Measurements from ENCODE around the gene MYT1. TPM values are rescaled to one million over a fixed set of nuclear protein-coding genes. Genes with fewer than 3 reads are reported as not detected.
A peak's percentile ranks its signal among the peaks of the same experiment; 100 is the strongest.

The MYT1 gene
- polyA plus RNA-seq, 3 donors = not detected

DNA sequence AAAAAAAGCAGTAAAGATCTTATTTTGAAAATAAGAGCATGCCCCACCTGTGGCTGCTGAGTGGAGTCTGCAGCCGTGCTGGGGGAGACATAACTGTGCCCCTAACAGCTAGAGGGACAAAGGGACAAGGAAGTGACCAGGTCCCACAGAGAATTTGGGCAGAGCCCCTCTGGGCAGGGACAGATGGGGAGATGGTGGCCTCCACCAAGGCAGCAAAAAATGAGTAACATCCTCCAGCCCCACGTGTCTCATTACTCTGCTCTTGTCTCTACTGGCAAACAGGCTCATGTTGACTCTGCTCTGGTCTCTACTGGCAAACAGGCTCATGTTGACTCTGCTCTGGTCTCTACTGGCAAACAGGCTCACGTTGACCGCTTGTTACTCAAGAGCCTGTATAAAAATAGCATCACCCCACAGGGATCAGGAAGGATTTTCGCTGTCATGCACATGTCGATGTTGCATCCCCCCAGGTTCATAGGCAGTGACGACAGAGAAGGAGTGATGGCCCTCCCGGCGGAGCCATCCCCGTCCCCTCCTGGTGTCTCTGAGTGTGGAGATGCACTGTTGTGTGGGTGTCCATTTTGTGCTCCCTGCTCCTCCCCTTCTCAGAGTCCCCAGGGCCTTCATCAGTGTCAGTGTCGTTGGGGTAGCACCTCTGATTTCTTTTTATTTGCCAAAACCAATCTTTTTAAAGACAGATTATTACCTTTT, 74.0 kb downstream of the MYT1 start:
- H3K9me3 Mint-ChIP-seq = peaks cover 0 to 6% (median 2%) of the 10 kb centered on the region in 7 donors
- TF ChIP-seq, protein P1, sequence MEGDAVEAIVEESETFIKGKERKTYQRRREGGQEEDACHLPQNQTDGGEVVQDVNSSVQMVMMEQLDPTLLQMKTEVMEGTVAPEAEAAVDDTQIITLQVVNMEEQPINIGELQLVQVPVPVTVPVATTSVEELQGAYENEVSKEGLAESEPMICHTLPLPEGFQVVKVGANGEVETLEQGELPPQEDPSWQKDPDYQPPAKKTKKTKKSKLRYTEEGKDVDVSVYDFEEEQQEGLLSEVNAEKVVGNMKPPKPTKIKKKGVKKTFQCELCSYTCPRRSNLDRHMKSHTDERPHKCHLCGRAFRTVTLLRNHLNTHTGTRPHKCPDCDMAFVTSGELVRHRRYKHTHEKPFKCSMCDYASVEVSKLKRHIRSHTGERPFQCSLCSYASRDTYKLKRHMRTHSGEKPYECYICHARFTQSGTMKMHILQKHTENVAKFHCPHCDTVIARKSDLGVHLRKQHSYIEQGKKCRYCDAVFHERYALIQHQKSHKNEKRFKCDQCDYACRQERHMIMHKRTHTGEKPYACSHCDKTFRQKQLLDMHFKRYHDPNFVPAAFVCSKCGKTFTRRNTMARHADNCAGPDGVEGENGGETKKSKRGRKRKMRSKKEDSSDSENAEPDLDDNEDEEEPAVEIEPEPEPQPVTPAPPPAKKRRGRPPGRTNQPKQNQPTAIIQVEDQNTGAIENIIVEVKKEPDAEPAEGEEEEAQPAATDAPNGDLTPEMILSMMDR (IDR thresholded peaks at IDR 0.05) = no peak
- Histone ChIP-seq H3K27ac (ENCODE audit: low read depth in 1 of 2, low read length in 2 of 2) (no peak overlapping the region), H2AFZ (ENCODE audit: insufficient read depth, low read depth, low read length, poor library complexity, severe bottlenecking) (no peak overlapping the region), H3K4me2 (replicated peaks; ENCODE audit: extremely low read depth, low read length, poor library complexity, severe bottlenecking) (no peak overlapping the region), H3K36me3 (replicated peaks in 1 of 2; ENCODE audit: control insufficient read depth in 1 of 2, insufficient read depth in 2 of 2, low read length in 2 of 2) (no peaks in the 10 kb centered on the region), H3K4me1 (ENCODE audit: control insufficient read depth in 1 of 2, insufficient read depth in 2 of 2, low read length in 2 of 2) (no peaks in the 10 kb centered on the region), H3K27me3 (ENCODE audit: control insufficient read depth in 2 of 2, insufficient read depth in 2 of 2, low read length in 2 of 2) (no peaks in the 10 kb centered on the region), H3K9ac (ENCODE audit: insufficient read depth, low read length, poor library complexity, severe bottlenecking) (no peak overlapping the region), H4K20me1 (ENCODE audit: insufficient read depth, low read length) (no peaks in the 10 kb centered on the region), H3K4me3 (replicated peaks in 1 of 3; ENCODE audit: low read depth in 2 of 3, low read length in 3 of 3) (no peak overlapping the region), H3K9me3 (replicated peaks in 1 of 2; ENCODE audit: control insufficient read depth in 1 of 2, insufficient read depth in 1 of 2, low read length in 2 of 2) (no peaks in the 10 kb centered on the region), H3K79me2 (ENCODE audit: insufficient read depth, low read length) (no peaks in the 10 kb centered on the region)
- DNase-seq = no peak
- H3K27me3 Mint-ChIP-seq (ENCODE audit: low read depth in 3 of 3) = peaks cover 2 to 8% (median 3%) of the 10 kb centered on the region in 3 donors
- no peaks in the 10 kb centered on the region for H3K36me3 Mint-ChIP-seq
- intact Hi-C loops (cut with micrococcal nuclease) = no loop called here
- H3K4me1 Mint-ChIP-seq = peaks cover 5% of the 10 kb centered on the region
- 87% methylated on average over 2 of the region's 11 CpGs for WGBS (ENCODE audit: insufficient coverage)
- no peak overlapping the region for H3K4me3 Mint-ChIP-seq
- H3K27ac Mint-ChIP-seq = peak overlapping the region in 1 of 7 donors; percentile 25

DNA sequence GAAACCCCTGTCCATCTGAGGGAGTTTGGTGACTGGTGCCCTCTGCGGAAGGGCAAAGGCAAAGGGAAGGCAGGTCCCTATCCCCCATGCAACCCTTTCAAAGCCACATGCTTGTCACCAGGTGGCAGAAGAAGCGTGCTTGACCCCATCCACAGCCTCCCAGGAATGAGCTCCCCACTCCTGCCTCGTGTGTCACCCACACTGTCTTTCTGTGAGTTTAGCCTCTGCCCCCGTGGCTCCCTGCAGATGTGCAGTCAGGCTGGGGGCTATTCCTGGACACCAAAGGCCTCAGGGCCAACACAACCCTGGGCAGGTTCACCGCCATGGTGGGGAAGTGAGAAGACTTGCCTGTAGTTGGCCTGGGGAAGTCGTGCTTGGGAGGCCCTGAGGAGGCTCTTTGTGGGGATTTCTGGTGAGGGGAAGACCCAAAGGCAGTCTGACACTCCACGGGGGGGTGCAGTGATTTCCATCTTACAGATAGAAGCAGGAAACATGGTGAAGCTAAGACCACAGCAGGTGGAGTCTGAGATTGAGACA, 74.7 kb downstream of the MYT1 start:
- WGBS (ENCODE audit: insufficient coverage) = 87% methylated on average over 5 of the region's 7 CpGs
- Mint-ChIP-seq H3K9me3 (peaks cover 0 to 6% (median 2%) of the 10 kb centered on the region in 7 donors), H3K36me3 (no peaks in the 10 kb centered on the region), H3K27me3 (ENCODE audit: low read depth in 3 of 3) (peaks cover 2 to 6% (median 4%) of the 10 kb centered on the region in 3 donors), H3K4me3 (no peak overlapping the region), H3K4me1 (no peaks in the 10 kb centered on the region), H3K27ac (no peak overlapping the region)
- Histone ChIP-seq H2AFZ (ENCODE audit: insufficient read depth, low read depth, low read length, poor library complexity, severe bottlenecking) (no peak overlapping the region), H3K4me3 (replicated peaks in 1 of 3; ENCODE audit: low read depth in 2 of 3, low read length in 3 of 3) (no peak overlapping the region), H3K27ac (ENCODE audit: low read depth in 1 of 2, low read length in 2 of 2) (no peak overlapping the region), H3K36me3 (replicated peaks in 1 of 2; ENCODE audit: control insufficient read depth in 1 of 2, insufficient read depth in 2 of 2, low read length in 2 of 2) (no peaks in the 10 kb centered on the region), H3K4me1 (ENCODE audit: control insufficient read depth in 1 of 2, insufficient read depth in 2 of 2, low read length in 2 of 2) (no peaks in the 10 kb centered on the region), H3K9ac (ENCODE audit: insufficient read depth, low read length, poor library complexity, severe bottlenecking) (no peak overlapping the region), H4K20me1 (ENCODE audit: insufficient read depth, low read length) (no peaks in the 10 kb centered on the region), H3K79me2 (ENCODE audit: insufficient read depth, low read length) (no peaks in the 10 kb centered on the region), H3K27me3 (ENCODE audit: control insufficient read depth in 2 of 2, insufficient read depth in 2 of 2, low read length in 2 of 2) (no peaks in the 10 kb centered on the region), H3K9me3 (replicated peaks in 1 of 2; ENCODE audit: control insufficient read depth in 1 of 2, insufficient read depth in 1 of 2, low read length in 2 of 2) (no peaks in the 10 kb centered on the region), H3K4me2 (replicated peaks; ENCODE audit: extremely low read depth, low read length, poor library complexity, severe bottlenecking) (no peak overlapping the region)
- intact Hi-C loops (cut with micrococcal nuclease) = no loop called here
- no peak for DNase-seq
- TF ChIP-seq, protein P1 (IDR thresholded peaks at IDR 0.05) = no peak

Measured in CD14-positive monocyte (primary cell).